GM21717 (cell line): ENCODE results near the gene CARD11.

Experiments
- ATAC-seq: cut with Tn5 transposase; IDR thresholded peaks from one replicate; pipeline ENCODE4 v1.9.1; 2021; ENCODE audit warnings: mild to moderate bottlenecking, moderate library complexity; ENCODE audit not compliant: unreplicated experiment

CARD11 gene

DNA sequence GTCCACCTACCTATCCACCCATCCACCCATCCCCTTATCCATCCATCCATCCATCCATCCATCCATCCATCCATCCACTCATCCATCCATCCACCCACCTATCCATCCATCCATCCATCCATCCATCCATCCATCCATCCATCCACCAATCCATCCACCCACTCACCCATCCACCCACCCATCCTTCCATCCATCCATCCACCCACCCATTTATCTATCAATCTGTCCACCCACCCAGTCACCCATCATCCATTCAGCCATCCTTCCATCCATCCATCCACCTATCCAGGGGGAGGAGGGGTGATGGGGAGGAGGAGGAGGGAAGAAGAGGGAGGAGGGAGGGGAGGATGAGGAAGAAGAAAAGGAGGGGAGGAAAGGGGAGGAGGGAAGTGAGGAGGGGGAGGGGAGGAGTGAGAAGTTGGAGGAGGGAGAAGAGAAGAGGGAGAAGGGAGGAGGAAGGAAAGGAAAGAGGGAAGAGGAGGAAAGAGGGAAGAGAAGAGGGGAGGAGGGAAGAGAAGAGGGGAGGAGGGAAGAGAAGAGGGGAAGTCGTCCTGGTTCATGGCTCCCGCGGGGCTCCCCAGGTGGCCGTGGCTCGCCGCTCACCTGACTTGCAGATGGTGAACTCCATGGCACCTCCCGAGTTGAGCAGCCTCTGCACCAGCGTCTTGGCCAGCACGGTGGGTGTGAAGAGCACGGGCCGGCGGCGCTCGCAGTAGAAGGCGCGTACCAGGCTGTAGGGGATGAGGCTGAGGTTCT is 130.8 kb downstream of the CARD11 start:
- no peak for ATAC-seq

DNA sequence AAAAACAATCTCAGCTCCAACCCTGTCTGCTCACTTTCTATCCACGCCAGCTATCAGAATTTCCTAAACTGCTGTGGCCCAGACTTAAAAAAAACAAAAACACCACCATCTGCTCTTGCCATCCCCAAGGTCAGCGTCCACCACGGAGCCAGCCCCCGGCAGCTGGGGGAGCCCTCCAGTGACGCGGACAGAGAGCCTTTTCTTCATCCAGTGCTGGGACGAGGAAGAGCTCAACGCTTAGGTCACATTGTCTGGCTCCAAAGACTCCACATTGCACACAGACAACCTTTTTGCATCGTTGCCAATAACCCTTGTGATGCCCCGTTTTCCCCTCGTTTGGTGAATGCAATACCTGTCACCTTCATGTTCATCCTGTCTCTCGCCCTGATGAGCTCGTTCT is 132.2 kb downstream of the CARD11 start:
- no peak for ATAC-seq

DNA sequence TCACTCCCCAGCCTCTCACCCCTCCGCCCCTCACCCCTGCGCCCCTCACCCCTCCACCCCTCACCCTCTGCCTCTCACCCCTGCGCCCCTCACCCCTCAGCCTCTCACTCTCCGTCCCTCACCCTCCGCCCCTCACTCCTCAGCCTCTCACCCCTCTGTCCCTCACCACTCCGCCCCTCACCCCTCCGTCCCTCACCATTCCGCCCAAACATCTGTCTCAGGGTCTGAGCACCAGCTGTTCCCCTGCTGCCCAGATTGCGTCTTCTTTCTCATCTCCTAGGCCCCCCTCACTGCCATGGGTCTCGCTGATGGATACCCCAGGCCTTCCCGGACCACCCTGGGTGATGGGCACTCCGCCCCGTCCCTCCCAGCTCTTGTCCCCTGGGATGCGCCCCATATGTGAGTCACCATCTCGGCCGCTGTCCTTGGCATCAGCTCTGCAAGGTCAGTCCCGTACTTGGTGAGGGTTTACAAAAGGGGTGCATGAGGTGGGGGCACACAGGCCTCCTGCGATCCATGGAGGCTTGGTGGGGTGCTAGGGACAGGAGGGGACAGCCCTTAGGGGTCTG is 134.1 kb downstream of the CARD11 start:
- no peak for ATAC-seq

DNA sequence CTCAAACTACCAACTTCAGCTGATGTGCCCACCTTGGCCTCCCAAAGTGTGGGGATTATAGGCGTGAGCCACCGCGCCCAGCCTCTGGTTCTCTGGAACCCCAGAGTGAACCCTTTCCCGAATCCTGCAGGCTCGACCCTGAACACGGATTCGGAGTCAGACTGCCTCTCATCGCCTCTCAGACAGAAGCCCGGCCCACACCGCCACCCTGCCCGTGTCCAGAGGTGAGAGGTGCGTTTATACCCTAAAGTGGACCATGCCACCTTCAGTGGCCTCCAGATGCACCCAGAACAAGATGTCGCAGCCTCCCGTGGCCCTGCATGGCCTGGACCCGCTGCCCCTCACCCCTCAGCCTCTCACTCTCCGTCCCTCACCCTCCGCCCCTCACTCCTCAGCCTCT is 134.6 kb downstream of the CARD11 start:
- ATAC-seq, result no peak

DNA sequence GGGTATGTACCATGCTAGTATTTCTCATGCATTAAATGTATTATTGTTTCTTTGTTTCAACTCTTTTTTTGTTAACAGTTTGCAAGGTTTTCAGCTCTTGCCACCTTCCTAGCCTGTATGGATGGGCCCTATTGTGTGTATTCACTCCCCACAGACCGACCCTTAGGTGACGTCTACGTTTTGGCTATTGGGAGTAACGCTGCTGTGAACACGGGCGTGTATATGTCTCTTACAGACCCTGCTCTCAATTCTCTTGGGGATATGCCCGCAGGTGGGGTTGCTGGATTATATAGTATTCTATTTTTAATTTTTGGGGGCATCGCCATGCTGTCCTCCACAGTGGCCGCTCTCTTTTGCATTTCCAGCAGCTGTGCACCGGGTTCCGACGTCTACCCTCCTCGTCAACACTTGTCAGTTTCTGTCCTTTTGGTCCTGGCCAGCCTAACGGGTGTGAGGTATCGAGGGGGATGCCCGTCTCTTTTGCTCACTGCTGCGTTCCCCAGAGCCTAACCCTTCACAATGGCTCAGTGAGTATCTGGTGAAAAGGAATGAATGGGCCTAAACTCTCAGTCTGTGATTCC is 135.5 kb downstream of the CARD11 start:
- no peak for ATAC-seq

DNA sequence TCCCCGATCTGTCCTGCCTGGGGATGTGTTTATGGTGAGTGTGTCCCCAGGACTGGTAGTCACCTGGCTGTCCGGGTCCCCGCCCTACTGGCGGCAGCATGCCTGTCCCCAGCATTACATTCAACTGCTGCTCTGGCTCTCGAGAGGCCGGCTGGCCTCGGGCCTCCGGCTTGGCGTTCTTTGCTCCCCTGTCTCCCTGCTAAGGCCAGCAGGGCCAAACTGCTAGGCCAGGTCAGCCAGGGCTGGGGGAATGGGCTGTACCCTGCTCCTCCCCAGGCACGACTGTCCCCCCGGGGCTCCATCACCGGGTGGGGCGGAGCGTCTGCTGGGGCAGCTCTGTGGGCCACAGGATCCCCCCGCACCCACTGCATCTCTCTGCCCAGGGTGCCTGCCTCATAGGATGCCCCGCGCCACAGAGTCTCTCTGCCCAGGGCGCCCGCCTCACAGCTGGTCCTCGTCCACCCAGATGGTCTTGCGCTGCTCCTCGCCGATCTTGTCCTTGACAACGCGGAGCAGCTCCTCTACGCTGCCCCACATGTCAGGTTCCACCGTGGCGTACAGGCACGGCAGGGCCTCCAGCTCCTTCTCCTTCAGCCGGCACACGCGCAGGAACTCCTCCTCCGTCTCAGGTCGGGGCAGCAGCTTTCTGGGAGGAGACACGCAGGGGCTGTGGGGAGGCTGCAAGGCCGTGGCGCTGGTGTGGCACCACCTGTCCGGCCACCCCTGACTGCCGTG is 137.3 kb downstream of the CARD11 start:
- no peak for ATAC-seq

DNA sequence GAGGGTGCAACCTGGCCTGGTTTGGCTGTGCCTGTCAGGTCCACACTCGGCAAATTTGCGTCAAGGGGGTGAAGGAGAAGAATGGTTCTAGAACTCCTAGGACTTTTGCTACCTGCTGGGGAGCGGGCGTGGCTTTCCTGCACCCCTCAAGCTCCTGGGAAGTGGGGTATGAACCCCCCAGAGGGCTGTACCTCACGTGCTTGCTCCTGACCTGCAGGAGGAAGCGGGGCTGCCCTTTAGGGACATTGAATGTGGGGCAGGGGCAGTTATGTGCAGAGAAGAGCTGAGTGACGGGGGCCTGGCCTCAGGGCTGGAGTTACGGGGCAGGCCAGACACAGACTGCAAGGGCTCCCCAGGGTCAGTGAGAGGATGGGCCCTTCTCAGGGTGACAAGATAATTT is 138.2 kb downstream of the CARD11 start:
- no peak for ATAC-seq

DNA sequence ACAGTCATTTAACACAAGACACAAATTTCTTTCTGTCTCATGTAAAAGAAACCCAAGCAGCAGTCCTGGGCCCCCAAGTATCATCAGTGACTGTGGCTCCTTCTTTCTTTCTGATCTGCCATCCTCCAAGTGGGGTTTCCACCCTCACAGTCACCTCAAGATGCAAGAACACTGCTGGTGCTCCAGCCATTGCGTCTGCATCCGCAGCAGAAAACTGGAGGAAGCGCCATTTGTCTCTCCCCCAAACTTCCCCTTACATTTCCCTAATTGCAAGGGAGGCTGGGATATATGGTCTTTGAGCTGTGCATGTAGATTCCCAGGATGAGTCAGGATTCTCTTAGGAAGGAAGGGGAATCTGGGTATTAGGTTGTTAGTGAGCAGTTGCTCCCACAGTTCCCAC is 138.6 kb downstream of the CARD11 start:
- no peak for ATAC-seq

DNA sequence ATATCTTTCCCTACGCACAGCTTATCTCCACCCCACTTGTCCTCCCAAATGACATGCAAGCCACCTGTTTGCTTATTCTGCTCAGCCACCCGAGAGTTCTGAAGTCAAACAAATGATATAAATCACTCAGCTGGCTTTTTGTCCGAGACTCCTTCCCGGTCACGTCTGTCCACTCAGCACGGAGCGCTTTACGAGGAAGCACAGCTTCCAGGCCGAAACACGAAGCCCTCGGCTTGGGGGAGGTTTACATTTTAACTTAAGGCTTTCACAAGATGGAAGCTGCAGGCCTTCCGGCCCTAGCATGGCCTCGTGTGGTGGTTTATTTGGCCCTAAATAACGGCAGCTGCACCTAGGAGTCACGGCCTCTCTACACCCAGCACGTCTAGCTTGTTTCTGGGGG is 139.5 kb downstream of the CARD11 start:
- ATAC-seq, result no peak

DNA sequence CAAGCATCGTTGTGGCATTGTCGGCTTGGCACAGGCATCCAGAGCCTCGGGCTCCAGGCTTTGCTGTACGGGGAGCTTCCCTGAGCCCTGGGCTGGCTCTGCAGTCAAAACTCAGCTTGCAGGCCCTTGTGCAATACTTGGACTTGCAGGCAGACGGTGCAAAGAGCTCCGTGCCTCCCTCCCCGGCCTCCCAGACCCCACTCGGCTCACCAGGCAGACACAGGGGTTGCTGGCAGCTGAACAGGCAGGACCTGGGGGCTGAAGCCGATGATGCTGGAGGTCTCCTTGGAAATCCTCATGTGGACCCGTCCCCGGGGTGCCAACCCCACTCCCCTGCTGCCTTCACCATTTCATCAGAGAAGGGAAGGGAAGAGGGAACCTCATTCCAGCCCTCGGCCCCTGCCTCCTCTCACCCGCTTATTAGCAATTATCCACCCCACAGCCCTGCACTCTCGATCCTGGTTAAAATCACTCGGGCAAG is 139.9 kb downstream of the CARD11 start:
- no peak for ATAC-seq

DNA sequence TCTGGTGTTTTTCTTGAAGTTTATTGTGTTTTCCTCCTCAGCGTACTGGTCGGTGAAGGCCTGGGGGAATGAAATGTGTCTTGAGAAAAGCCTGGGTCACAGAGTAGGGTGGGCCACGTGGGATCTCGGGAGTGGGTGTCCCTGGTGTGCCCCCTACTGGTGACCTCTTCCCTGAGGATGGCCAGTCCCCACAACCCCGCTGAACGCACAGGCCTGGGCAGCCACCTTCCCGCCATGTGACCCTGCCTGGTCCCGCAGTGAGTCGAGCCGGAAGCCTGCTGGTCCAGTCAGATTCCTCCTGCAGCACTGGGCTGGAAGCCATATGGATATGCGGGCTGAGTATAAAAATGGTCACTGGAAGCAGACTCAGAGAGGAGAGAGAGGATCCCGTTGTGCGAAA is 146.6 kb downstream of the CARD11 start:
- ATAC-seq, result no peak

DNA sequence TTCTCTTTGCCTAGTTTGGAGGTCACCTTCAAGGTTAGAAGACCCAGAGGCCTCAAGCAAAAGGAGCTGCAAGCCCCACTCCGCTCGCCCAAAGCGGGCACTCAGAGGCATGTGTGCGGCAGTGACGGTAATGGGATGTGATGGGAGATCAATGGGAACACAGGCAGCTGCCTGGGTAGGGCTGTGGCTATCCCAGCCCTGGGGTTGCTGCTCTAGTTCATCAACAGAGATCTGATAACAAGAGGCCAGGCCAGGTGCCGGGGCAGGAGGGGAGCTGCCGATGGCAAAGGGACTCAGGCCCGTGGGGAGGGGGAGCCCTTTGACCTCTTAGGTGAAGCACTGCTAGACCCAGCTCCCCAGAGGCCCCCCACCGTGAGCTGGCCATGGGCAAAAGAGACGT is 147.5 kb downstream of the CARD11 start:
- ATAC-seq, result no peak

DNA sequence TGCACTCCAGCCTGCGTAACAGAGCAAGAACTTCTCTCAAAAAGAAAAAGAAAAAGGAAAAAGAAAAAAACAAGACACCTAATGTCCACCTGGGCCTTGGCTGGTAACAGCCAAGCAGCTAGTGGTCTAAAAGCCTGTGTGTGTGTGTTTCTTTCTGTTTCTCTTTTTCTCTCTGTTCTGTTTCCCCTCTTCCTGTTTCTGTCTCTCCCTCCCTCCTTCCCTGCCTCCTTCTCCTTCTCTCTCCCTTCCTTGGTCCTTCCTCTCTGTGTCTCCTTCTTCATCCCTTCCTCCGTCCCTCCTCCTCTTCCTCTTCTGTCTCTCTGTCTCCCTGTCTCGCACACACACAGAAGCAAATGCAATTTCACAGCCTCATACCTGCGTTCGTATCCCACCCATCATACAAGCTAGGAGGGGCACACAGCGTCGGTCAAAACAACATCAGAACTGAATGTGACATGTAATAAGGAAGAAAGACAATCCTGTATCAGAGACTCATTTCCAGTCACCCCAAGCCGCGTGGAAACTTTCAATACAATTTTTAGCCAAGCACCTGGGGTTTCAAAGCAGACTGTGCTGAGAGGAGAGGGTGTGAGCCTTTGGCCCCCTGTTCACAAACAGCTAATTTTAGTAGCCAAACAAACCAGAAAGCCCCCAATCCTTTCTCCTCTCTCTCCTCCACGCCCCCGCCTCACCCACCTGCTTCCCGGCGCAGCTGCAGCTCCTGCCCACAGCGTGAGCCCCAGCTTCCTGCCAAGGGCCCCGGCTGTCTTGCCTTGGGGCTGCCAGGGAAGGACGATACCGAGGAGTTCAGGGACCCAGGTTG is 149.3 kb downstream of the CARD11 start:
- ATAC-seq, result peak; percentile 82

DNA sequence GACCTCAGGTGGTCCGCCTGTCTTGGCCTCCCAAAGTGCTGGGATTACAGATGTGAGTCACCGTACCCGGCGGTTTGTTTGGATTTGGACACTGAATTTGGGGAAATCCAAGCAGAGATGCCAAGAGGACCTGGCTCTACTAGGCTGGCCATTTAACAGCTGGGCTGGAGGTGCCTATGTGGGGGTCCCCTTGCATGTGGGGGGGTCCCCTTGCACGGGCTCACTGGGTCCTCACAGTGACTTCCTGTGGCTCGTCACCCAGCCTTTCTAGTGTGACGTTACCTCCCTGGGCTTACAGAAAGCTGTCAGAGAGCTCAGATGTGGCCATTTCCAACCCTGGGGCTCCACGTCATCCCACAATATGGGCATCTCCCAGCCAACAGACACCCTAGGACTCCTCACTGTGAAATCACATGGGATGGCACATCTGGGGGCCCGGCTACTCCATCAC is 150.2 kb downstream of the CARD11 start:
- no peak for ATAC-seq

DNA sequence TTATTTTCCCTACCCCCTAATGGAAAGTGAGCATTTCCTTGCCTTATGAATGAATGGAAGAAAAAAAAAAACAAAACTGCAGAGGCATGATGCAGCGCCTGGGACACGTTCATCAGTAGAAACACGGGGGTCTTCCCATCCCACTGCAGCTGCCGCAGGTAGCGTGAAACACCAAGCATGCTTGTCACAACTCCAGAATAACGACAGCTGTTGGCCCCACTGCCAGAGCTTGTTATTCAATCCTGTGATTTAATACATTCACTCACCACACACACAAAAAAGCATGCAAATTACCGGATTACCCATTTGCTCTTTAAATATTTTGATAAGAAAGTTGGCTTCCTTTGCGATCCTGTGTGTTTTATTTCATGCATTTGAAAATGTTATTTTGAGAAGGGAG is 151.1 kb downstream of the CARD11 start:
- no peak for ATAC-seq

DNA sequence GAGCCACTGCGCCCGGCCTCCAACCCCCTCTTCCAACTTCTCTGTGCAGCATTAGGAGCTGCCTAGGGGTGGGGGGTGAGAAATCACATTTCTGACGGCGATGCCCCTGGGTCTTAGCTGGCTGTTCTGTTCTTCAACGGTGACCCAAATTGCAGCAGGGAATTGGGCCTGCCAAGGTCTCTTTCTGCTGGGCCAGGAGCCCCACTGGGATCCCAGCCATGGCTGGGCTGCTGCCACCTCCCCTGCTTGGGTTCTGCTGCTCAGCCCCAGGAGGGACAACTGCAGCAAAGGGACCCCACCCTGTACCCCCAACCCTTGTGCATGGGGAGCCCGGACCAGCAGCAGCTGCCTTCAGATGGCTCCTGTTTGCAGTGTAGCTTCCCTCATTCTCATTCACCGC is 155.9 kb downstream of the CARD11 start:
- ATAC-seq, result no peak

DNA sequence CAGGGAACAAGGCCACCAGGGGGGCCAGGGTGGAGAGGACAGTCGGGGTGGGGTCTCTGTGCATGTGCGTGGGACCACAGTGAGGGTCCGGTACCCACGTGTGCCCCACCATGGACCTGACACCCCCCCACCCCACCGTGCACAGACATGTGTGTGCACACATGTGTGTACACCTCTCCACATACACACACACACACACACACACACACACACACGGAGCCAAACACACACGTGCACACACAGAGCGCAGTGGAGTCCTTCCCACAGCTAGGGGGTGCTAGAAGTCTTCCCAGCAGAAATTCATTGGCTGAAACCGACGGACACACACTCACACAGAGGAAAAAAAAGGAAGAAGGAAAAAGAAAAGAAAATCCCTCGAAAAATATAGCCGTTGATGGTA is 156.8 kb downstream of the CARD11 start:
- no peak for ATAC-seq

DNA sequence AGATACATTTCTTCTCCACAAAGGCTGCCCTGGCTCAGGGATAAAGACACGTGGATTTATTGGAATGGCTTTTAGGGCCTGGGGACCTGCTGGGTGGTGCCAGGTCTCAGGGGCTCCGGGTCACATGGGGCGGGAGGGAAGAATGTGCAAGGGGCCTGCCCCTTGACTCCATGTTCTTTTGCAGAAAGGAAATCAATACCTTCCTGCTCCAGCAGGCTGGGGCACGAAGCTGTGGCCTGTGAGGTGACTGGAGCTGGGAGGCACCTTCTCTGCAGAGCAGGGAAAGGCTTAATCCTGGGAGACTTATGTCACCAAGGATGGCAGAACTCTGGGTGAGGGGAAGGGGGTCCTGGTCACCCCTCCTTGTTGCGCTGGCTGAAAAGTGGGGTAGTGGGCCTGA is 157.3 kb downstream of the CARD11 start:
- no peak for ATAC-seq

DNA sequence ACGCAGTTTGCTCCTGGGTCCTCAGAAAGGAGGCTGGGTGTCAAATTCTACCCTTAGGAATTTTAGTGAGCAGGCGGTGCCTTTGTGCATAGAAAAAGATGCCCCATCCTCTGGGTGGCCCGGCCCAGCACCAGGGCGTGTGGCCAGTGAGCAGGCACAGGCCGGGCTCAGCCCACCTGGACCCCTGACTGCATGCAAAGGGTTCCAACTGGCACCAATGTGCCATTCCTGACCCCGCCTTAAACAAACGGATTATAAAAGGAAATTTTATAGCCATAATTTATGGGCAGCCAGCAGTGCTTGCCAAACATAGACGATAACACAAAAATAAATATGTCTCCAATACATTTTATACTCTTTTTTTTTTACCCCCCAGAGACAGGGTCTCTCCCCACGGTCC is 159.5 kb downstream of the CARD11 start:
- no peak for ATAC-seq

DNA sequence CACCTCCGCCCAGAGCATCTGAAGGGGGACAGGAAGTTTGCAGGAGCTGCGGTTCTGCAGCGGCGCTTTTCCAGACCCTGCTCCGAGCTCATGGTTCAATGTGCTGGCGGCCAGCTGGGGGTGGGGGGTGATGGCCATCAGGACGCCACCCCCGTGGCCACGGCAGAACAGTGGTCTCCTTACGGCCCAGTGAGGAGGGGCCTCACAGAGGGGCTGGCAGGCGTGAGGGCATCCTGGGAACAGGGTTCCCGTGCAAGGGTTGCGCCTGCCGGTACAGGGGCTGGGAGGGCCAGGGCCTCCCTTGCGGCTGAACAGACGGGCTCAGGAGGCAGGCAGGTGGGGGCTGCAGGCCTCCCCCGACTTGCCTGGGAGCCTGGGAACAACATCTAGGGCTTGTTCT is 160.6 kb downstream of the CARD11 start:
- no peak for ATAC-seq

DNA sequence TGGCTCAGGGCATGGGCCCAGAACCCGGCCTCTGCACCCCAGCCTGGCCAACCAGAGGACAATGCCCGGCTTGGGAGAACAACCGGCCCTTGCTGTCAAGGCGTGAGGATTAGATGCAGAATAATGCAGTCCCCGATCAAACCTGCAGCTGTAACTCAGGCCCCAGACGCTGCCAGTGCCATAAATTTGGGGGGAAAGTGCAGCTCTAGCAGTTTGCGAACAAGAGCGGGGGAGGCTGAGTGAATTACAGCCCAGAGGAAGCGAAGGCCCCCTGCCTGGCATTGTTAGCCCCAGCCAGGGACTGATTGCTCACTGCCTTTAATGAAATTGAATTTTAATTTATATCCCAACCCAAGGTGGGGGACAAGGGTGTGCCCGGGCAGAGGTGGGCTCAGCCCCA is 161.6 kb downstream of the CARD11 start:
- ATAC-seq, result no peak
